ENCODE results near the gene ANKRD66. TPM values are rescaled to one million over a fixed set of nuclear protein-coding genes. Genes with fewer than 3 reads are reported as not detected.

ANKRD66 gene
- total RNA-seq, 1 donor from 2014 or later = not detected

DNA sequence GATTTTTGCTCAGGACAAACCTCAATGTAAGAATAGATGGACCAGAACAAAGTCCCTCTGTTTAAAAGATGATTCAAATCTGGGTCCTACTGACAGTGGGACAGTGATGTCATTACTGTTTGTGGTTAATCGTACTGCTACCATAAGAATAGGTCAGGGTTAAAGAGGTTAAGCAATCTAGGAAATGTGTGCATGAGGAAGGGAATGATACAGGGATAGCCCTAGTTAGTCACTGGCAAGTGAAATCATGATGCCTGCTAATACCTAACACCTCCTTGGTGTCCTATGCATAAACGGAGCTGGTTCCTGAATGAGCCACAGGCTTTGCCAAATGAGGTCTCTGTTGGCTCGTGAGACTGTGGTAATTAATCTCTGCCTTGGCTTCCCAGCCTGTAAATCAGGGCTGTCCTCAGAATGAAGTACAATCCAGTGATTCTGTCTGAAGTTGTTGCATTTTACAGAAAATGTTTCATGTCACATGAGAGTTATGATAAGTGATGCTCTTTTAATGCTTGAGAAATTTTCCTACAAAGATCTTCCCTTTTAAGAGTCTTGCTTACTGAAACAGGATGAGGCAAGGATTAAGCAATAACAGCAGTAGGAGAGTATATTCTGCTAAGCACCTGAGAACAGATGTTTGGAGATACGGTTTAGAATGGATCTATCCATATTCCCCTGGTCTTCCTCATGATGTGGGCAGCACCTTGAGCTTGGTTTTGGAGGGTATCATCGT is 50.3 kb downstream of the ANKRD66 start:
- no peak for DNase-seq (ENCODE audit: extremely low spot score in 2 of 2)
- Histone ChIP-seq H3K27me3 (no peaks in the 10 kb centered on the region), H3K27ac (no peak overlapping the region), H3K4me1 (no peaks in the 10 kb centered on the region), H3K9me3 (no peaks in the 10 kb centered on the region), H3K4me3 (no peak overlapping the region), H3K36me3 (no peaks in the 10 kb centered on the region)
- intact Hi-C loops (cut with DNase I) = no loop called here
- no peak for TF ChIP-seq POLR2A (IDR thresholded peaks at IDR 0.05)
- TF ChIP-seq POLR2AphosphoS5 (IDR thresholded peaks at IDR 0.05; ENCODE audit: insufficient read depth in 1 of 2, low read depth in 1 of 2) = no peak
- TF ChIP-seq, protein P1, sequence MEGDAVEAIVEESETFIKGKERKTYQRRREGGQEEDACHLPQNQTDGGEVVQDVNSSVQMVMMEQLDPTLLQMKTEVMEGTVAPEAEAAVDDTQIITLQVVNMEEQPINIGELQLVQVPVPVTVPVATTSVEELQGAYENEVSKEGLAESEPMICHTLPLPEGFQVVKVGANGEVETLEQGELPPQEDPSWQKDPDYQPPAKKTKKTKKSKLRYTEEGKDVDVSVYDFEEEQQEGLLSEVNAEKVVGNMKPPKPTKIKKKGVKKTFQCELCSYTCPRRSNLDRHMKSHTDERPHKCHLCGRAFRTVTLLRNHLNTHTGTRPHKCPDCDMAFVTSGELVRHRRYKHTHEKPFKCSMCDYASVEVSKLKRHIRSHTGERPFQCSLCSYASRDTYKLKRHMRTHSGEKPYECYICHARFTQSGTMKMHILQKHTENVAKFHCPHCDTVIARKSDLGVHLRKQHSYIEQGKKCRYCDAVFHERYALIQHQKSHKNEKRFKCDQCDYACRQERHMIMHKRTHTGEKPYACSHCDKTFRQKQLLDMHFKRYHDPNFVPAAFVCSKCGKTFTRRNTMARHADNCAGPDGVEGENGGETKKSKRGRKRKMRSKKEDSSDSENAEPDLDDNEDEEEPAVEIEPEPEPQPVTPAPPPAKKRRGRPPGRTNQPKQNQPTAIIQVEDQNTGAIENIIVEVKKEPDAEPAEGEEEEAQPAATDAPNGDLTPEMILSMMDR (IDR thresholded peaks at IDR 0.05) = no peak

DNA sequence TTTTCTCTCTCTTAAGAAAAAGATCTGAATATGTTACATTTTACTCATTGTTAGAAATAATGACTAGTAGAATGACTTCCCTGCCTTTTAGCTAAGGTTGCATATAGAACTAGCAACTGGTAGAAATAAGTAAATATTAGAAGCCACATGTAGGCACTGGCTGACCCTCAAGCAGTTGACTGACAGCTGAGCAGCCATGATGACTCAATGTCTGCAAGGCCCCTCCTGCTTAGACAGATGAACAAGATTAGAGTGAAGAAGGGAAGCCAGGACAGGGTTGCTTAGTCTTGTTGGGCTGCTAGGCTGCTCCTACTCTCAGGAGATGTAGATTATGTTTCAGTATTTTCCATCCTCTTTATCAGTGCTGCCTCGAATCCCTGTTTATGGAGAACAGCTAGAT is 52.9 kb downstream of the ANKRD66 start:
- H3K27ac ChIP-seq = no peak overlapping the region
- intact Hi-C loops (cut with DNase I) = no loop called here
- H3K4me3 ChIP-seq = no peak overlapping the region
- H3K36me3 ChIP-seq = no peaks in the 10 kb centered on the region
- no peaks in the 10 kb centered on the region for H3K27me3 ChIP-seq
- no peaks in the 10 kb centered on the region for H3K4me1 ChIP-seq
- H3K9me3 ChIP-seq = no peaks in the 10 kb centered on the region
- no peak for DNase-seq (ENCODE audit: extremely low spot score in 2 of 2)
- TF ChIP-seq, protein P1 (IDR thresholded peaks at IDR 0.05) = no peak
- TF ChIP-seq POLR2A (IDR thresholded peaks at IDR 0.05) (no peak), POLR2AphosphoS5 (IDR thresholded peaks at IDR 0.05; ENCODE audit: insufficient read depth in 1 of 2, low read depth in 1 of 2) (no peak)

DNA sequence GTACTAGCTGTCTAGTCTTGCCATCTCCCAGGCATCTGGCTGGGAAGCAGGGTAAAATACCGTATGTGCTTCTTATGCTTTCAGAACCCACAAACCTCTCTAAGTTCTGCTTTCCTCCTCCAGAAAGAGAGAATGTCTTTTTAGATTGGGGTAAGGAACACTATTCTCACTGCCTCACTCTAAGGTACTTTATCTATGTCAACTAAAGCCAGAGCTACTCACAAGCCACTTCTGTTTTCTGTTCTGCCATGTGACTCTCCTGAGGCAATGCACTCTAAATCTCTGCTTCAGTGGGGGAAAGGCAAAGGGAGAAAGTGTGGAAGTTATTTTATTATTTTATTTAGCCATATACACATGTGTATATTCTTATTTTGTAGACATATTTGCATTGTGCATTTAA is 62.1 kb downstream of the ANKRD66 start:
- TF ChIP-seq, protein P1 (IDR thresholded peaks at IDR 0.05) = no peak
- TF ChIP-seq POLR2A (IDR thresholded peaks at IDR 0.05) (no peak), POLR2AphosphoS5 (IDR thresholded peaks at IDR 0.05; ENCODE audit: insufficient read depth in 1 of 2, low read depth in 1 of 2) (no peak)
- H3K9me3 ChIP-seq = no peaks in the 10 kb centered on the region
- H3K36me3 ChIP-seq = no peaks in the 10 kb centered on the region
- H3K4me3 ChIP-seq = no peak overlapping the region
- H3K27ac ChIP-seq = no peak overlapping the region
- DNase-seq (ENCODE audit: extremely low spot score in 2 of 2) = no peak
- H3K4me1 ChIP-seq = no peaks in the 10 kb centered on the region
- intact Hi-C loops (cut with DNase I) = no loop called here
- H3K27me3 ChIP-seq = no peaks in the 10 kb centered on the region

Other genes with a start within 250 kb of the ANKRD66 start
- 5.4 TPM for gene CYP39A1, start 94.1 kb upstream of the ANKRD66 start, total RNA-seq
- 39.3 TPM for gene SLC25A27, start 94.0 kb upstream of the ANKRD66 start, total RNA-seq
- 0.49 TPM for gene TDRD6, start 59.0 kb upstream of the ANKRD66 start, total RNA-seq
- not detected for gene PLA2G7, start 11.6 kb upstream of the ANKRD66 start, total RNA-seq
- gene MEP1A, start 46.5 kb downstream of the ANKRD66 start, total RNA-seq = not detected
- 10.3 TPM for gene ADGRF5, start 175.0 kb downstream of the ANKRD66 start, total RNA-seq